Hepatocyte (in vitro differentiated cells): ENCODE data around the gene EPHA10.

Source experiments
- EZH2 ChIP-seq: fragments of 200-600 bp; sonication (generic); IDR thresholded peaks from 2 replicates; pipeline ENCODE4 v1.6.1; 2016; ENCODE audit warnings: antibody characterized with exemption, mild to moderate bottlenecking, borderline replicate concordance
- EZH2phosphoT487 ChIP-seq: fragments of 200-600 bp; sonication (generic); IDR thresholded peaks from one replicate; pipeline ENCODE4 v1.6.1; 2018; ENCODE audit warnings: antibody characterized with exemption, mild to moderate bottlenecking, low read depth, moderate library complexity; ENCODE audit not compliant: unreplicated experiment, severe bottlenecking
- TF ChIP-seq, protein P1 (sequence below): fragments of 200-600 bp; sonication (generic); IDR thresholded peaks from 2 replicates; pipeline ENCODE4 v1.5.1; 2016; ENCODE audit warnings: antibody characterized with exemption, mild to moderate bottlenecking; ENCODE audit not compliant: poor library complexity

DNA sequence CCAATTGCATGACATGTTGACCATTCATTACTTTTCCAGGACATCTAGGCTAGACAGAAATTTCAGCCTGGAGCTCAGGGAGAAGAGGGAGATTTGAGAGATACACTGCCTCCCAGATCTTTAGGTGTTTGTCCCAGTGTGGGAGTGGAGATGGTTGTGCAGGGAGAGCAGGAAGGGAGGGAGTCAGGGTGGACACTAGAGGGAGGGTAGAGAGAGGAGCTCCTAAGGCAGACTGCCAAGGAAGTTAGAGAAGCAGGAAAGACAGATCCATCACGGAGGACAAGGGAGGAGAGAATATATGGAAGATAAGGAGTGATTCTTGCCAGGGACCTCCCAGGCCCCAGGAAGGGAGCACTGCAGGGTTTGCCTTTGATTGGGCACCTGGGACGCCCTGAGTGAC is 63.9 kb downstream of the EPHA10 start:
- TF ChIP-seq EZH2 (no peak), EZH2phosphoT487 (no peak)
- TF ChIP-seq, protein P1, sequence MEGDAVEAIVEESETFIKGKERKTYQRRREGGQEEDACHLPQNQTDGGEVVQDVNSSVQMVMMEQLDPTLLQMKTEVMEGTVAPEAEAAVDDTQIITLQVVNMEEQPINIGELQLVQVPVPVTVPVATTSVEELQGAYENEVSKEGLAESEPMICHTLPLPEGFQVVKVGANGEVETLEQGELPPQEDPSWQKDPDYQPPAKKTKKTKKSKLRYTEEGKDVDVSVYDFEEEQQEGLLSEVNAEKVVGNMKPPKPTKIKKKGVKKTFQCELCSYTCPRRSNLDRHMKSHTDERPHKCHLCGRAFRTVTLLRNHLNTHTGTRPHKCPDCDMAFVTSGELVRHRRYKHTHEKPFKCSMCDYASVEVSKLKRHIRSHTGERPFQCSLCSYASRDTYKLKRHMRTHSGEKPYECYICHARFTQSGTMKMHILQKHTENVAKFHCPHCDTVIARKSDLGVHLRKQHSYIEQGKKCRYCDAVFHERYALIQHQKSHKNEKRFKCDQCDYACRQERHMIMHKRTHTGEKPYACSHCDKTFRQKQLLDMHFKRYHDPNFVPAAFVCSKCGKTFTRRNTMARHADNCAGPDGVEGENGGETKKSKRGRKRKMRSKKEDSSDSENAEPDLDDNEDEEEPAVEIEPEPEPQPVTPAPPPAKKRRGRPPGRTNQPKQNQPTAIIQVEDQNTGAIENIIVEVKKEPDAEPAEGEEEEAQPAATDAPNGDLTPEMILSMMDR, result no peak
